Endothelial cell of umbilical vein (primary cell): ENCODE data around the gene NDUFA13. TPM values are rescaled to one million over a fixed set of nuclear protein-coding genes. Genes with fewer than 3 reads are reported as not detected.

Source experiments
- BruUV-seq: library from RNA; stranded (reverse); fragments of 400-500 nt; replicated peaks from 2 replicates; lab custom pipeline; 2021; lab: Mats Ljungman, UMichigan
- CTCF ChIA-PET: fragments of 300-600, 350-600 bp; sonication (Branson Sonifier 250); formaldehyde crosslinking; loops from one replicate; lab custom pipeline; 2021; ENCODE audit warnings: antibody characterized with exemption, inconsistent platforms; lab: Charles Lee
- POLR2A ChIA-PET: fragments of 300-600, 350-600 bp; sonication (Branson Sonifier 250); formaldehyde crosslinking; loops from one replicate; lab custom pipeline; 2021; ENCODE audit warnings: antibody characterized with exemption, inconsistent platforms; lab: Charles Lee
- DNase-seq: peaks from one replicate; pipeline ENCODE4 v3.0.0-alpha.2; 2011; ENCODE audit warnings: low read depth, low spot score
- FAIRE-seq: peaks from 2 replicates; lab custom pipeline; 2011; peaks lifted over from hg19 to GRCh38; lab: Jason Lieb, UNC
- H2AFZ ChIP-seq: 2 replicates; pipeline ENCODE4 v1.6.0; 2012; ENCODE audit warnings: low read depth, low read length, control low read depth, inconsistent platforms
- H3K27ac ChIP-seq: 2 replicates; pipeline ENCODE4 v1.5.1; 2011; ENCODE audit warnings: low read depth, mild to moderate bottlenecking, control low read depth, low read length, moderate library complexity; ENCODE audit not compliant: insufficient read depth
- H3K27me3 ChIP-seq, 2 experiments: 2 replicates each; pipeline versions ENCODE4 v1.6.0 to v1.6.1; 2011; ENCODE audit warnings: low read length in 2 of 2, mixed read lengths in 1 of 2; ENCODE audit not compliant: control insufficient read depth in 2 of 2, insufficient read depth in 2 of 2
- H3K36me3 ChIP-seq, 2 experiments: 2 replicates in 1 of 2; 3 replicates in 1 of 2; pipeline ENCODE4 v1.5.1; 2011; ENCODE audit warnings: low read length in 2 of 2, mild to moderate bottlenecking in 1 of 2, moderate library complexity in 1 of 2; ENCODE audit not compliant: control insufficient read depth in 2 of 2, insufficient read depth in 2 of 2; ENCODE audit errors: extremely low read depth in 1 of 2
- H3K4me1 ChIP-seq: 3 replicates; pipeline ENCODE4 v1.5.1; 2011; ENCODE audit warnings: mild to moderate bottlenecking, low read length; ENCODE audit not compliant: control insufficient read depth, insufficient read depth; ENCODE audit errors: extremely low read depth
- H3K4me2 ChIP-seq: 2 replicates; pipeline ENCODE4 v1.6.1; 2011; ENCODE audit warnings: low read length, control low read depth, mixed read lengths; ENCODE audit not compliant: insufficient read depth
- H3K4me3 ChIP-seq, 3 experiments: fragments of 200-600 bp in 1 of 3; sonication (generic), shearing (Covaris generic) in 1 of 3; replicated peaks in 1 of 3; 2 replicates each; pipeline ENCODE4 v1.5.1; 2011 to 2016; ENCODE audit warnings: control low read depth in 3 of 3, low read length in 3 of 3, mild to moderate bottlenecking in 2 of 3, inconsistent platforms in 1 of 3, low read depth in 1 of 3, moderate library complexity in 1 of 3; ENCODE audit not compliant: insufficient read depth in 1 of 3
- H3K79me2 ChIP-seq: 2 replicates; pipeline ENCODE4 v1.6.0; 2012; ENCODE audit warnings: low read length, inconsistent platforms; ENCODE audit not compliant: control insufficient read depth, insufficient read depth
- H3K9ac ChIP-seq: replicated peaks from 2 replicates; pipeline ENCODE3; 2011; ENCODE audit warnings: low read length, control low read depth; ENCODE audit not compliant: insufficient read depth; ENCODE audit errors: extremely low read depth
- H3K9me1 ChIP-seq: replicated peaks from 3 replicates; pipeline ENCODE4 v1.6.0; 2011; ENCODE audit warnings: mild to moderate bottlenecking, low read length; ENCODE audit not compliant: control insufficient read depth, insufficient read depth; ENCODE audit errors: extremely low read depth
- H3K9me3 ChIP-seq: replicated peaks from 2 replicates; pipeline ENCODE4 v1.5.1; 2012; ENCODE audit warnings: low read length, inconsistent platforms; ENCODE audit not compliant: control insufficient read depth, insufficient read depth
- H4K20me1 ChIP-seq: replicated peaks from 2 replicates; pipeline ENCODE3; 2011; ENCODE audit warnings: mild to moderate bottlenecking, low read length; ENCODE audit not compliant: control insufficient read depth, insufficient read depth; ENCODE audit errors: extremely low read depth
- EZH2 ChIP-seq: IDR thresholded peaks from 2 replicates; pipeline ENCODE4 v1.6.1; 2012; ENCODE audit warnings: borderline replicate concordance, low read depth, mild to moderate bottlenecking, moderate library complexity, low read length, inconsistent platforms; ENCODE audit not compliant: severe bottlenecking
- FOS ChIP-seq: IDR thresholded peaks from 2 replicates; pipeline ENCODE4 v1.6.1; 2011; ENCODE audit warnings: mild to moderate bottlenecking, low read length, moderate library complexity, borderline replicate concordance; ENCODE audit not compliant: insufficient read depth
- GATA2 ChIP-seq: IDR thresholded peaks from 2 replicates; pipeline ENCODE4 v1.7.0; 2011; ENCODE audit warnings: low read depth, mild to moderate bottlenecking, moderate library complexity, mixed read lengths, low read length; ENCODE audit not compliant: insufficient read length, insufficient read depth
- JUN ChIP-seq: IDR thresholded peaks from 2 replicates; pipeline ENCODE4 v1.6.1; 2011; ENCODE audit warnings: borderline replicate concordance, low read depth; ENCODE audit not compliant: insufficient read length, insufficient read depth
- MYC ChIP-seq: IDR thresholded peaks from one replicate; pipeline ENCODE4 v1.6.1; 2011; ENCODE audit warnings: mild to moderate bottlenecking, low read depth, low read length
- POLR2A ChIP-seq: IDR thresholded peaks from 2 replicates; pipeline ENCODE4 v1.6.1; 2012; ENCODE audit warnings: low read depth, mild to moderate bottlenecking, control low read depth, low read length
- POLR2AphosphoS5 ChIP-seq: IDR thresholded peaks from 2 replicates; pipeline ENCODE4 v1.6.1; 2012; ENCODE audit warnings: low read depth, mild to moderate bottlenecking, control low read depth, low read length, moderate library complexity; ENCODE audit not compliant: insufficient read depth
- dilution Hi-C: fragments of 300-500 bp; cut with MboI; formaldehyde crosslinking; loops from one replicate; pipeline ENCODE4 v1.15.0; 2019; ENCODE audit warnings: low sequenced_read_pairs; ENCODE audit not compliant: extremely low pct_ligation_motif_present
- intact Hi-C: fragments of 100-400 bp; cut with micrococcal nuclease; formaldehyde crosslinking; loops from one replicate; pipeline ENCODE4 v1.10.0; 2022
- polyA plus RNA-seq, 4 experiments: library from polyadenylated mRNA; depleted of rRNA in 3 of 4; stranded (reverse) in 3 of 4; unstranded in 1 of 4; fragments of >200 nt; gene quantifications; 2 replicates each; pipeline versions ENCODE4 v1.2.1 to v1.2.3, GENCODE V29; 2011 to 2012; ENCODE audit warnings: missing spikeins in 1 of 4
- total RNA-seq: library from RNA; stranded (reverse); gene quantifications from 2 replicates; pipeline ENCODE4 v1.2.3, GENCODE V29; 2021
- TF ChIP-seq, protein P1 (sequence below): IDR thresholded peaks from 2 replicates; pipeline ENCODE4 v1.6.1; 2011; ENCODE audit not compliant: insufficient read depth, insufficient read length
- TF ChIP-seq, protein P2 (sequence below), 2 donors: IDR thresholded peaks; 1 replicate in 1 of 2; 2 replicates in 1 of 2; pipeline ENCODE4 v1.5.1; 2011; ENCODE audit warnings: low read length in 2 of 2, mild to moderate bottlenecking in 2 of 2, moderate library complexity in 2 of 2, control low read depth in 1 of 2, inconsistent platforms in 1 of 2, low read depth in 1 of 2; ENCODE audit not compliant: insufficient read depth in 1 of 2; ENCODE audit errors: extremely low read depth in 1 of 2

Gene NDUFA13
- total and polyA plus RNA-seq, 2 donors (not counting 3 experiments of a cell fraction or from before 2014, with no cell fraction given), result 246 to 799 TPM

- dilution Hi-C loops, result no loop called here
Measured at GRCh38 chr19:19550485-19550929, 34.5 kb downstream of the NDUFA13 start.

More at GRCh38 chr19:19550485-19550929, 34.5 kb downstream of the NDUFA13 start:
- H3K4me3 ChIP-seq, result no peak overlapping the region
- H3K9me1 ChIP-seq, result no peaks in the 10 kb centered on the region
- TF ChIP-seq EZH2 (no peak), POLR2AphosphoS5 (no peak), JUN (no peak), MYC (no peak), POLR2A (no peak), GATA2 (no peak), FOS (no peak)
- TF ChIP-seq, protein P1, sequence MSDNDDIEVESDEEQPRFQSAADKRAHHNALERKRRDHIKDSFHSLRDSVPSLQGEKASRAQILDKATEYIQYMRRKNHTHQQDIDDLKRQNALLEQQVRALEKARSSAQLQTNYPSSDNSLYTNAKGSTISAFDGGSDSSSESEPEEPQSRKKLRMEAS, result no peak
- TF ChIP-seq, protein P2, sequence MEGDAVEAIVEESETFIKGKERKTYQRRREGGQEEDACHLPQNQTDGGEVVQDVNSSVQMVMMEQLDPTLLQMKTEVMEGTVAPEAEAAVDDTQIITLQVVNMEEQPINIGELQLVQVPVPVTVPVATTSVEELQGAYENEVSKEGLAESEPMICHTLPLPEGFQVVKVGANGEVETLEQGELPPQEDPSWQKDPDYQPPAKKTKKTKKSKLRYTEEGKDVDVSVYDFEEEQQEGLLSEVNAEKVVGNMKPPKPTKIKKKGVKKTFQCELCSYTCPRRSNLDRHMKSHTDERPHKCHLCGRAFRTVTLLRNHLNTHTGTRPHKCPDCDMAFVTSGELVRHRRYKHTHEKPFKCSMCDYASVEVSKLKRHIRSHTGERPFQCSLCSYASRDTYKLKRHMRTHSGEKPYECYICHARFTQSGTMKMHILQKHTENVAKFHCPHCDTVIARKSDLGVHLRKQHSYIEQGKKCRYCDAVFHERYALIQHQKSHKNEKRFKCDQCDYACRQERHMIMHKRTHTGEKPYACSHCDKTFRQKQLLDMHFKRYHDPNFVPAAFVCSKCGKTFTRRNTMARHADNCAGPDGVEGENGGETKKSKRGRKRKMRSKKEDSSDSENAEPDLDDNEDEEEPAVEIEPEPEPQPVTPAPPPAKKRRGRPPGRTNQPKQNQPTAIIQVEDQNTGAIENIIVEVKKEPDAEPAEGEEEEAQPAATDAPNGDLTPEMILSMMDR (IDR thresholded peaks at IDR 0.05; ENCODE audit: extremely low read depth in 1 of 2, insufficient read depth in 1 of 2, low read depth in 1 of 2, low read length in 2 of 2), result no peak
- no peaks in the 10 kb centered on the region for H4K20me1 ChIP-seq
- ChIA-PET CTCF (interaction anchor here (1.8 to 3.2 kb wide), 2 partner anchors 10 to 19 kb away, joined by 4 to 44 read pairs; partner anchors contain the start of gene YJEFN3), POLR2A (no interaction called here)
- no peaks in the 10 kb centered on the region for H3K9me3 ChIP-seq
- no peaks in the 10 kb centered on the region for H3K79me2 ChIP-seq
- no peak overlapping the region for H3K9ac ChIP-seq
- no peaks in the 10 kb centered on the region for H3K27me3 ChIP-seq
- H2AFZ ChIP-seq, result no peak overlapping the region
- no peak for DNase-seq
- intact Hi-C loops, result loop anchor here (5.0 kb wide), 1 partner anchor 92 kb away; the partner anchor contains the start of gene GMIP
- no peaks in the 10 kb centered on the region for H3K4me1 ChIP-seq
- H3K27ac ChIP-seq, result no peak overlapping the region
- no peaks in the 10 kb centered on the region for H3K36me3 ChIP-seq
- no peak for FAIRE-seq
- no TSS peak for BruUV-seq
- no peak overlapping the region for H3K4me2 ChIP-seq
